ENCODE data around the gene IFT43.

Gene IFT43

GRCh38 chr14:75972801-75973421, 12.7 kb upstream of the IFT43 start:
- no peak overlapping the region for H3K27ac Mint-ChIP-seq
- CTCF ChIA-PET = interaction anchor here (0.8 to 1.9 kb wide), 2 partner anchors 262 to 265 kb away, joined by 3 to 5 read pairs; no protein-coding TSS in a partner anchor
- no peak for DNase-seq
- H3K4me1 Mint-ChIP-seq = no peaks in the 10 kb centered on the region
- H3K36me3 Mint-ChIP-seq = no peaks in the 10 kb centered on the region
- H3K27me3 Mint-ChIP-seq = no peaks in the 10 kb centered on the region
- H3K4me3 Mint-ChIP-seq = no peak overlapping the region
- H3K9me3 Mint-ChIP-seq = no peaks in the 10 kb centered on the region

- Mint-ChIP-seq H3K4me3 (no peak overlapping the region), H3K9me3 (no peaks in the 10 kb centered on the region), H3K27ac (no peak overlapping the region), H3K36me3 (no peaks in the 10 kb centered on the region), H3K27me3 (no peaks in the 10 kb centered on the region), H3K4me1 (peaks cover 32% of the 10 kb centered on the region)
- no peak for DNase-seq
- CTCF ChIA-PET = interaction anchor here (0.6 to 8.5 kb wide), 6 partner anchors 10 to 669 kb away, joined by 3 to 131 read pairs (median 4); no protein-coding TSS in a partner anchor
Measured at GRCh38 chr14:75976826-75977581, 8.6 kb upstream of the IFT43 start.

GRCh38 chr14:75977582-75977943, 8.0 kb upstream of the IFT43 start:
- Mint-ChIP-seq H3K27ac (no peak overlapping the region), H3K9me3 (no peaks in the 10 kb centered on the region), H3K27me3 (peaks cover 4% of the 10 kb centered on the region), H3K4me1 (peaks cover 33% of the 10 kb centered on the region), H3K4me3 (no peak overlapping the region), H3K36me3 (no peaks in the 10 kb centered on the region)
- CTCF ChIA-PET = interaction anchor here (0.6 to 8.5 kb wide), 5 partner anchors 11 to 668 kb away, joined by 3 to 131 read pairs (median 3); no protein-coding TSS in a partner anchor
- no peak for DNase-seq

- Mint-ChIP-seq H3K36me3 (no peaks in the 10 kb centered on the region), H3K9me3 (no peaks in the 10 kb centered on the region), H3K27ac (no peak overlapping the region), H3K4me3 (no peak overlapping the region), H3K4me1 (peaks cover 34% of the 10 kb centered on the region), H3K27me3 (peaks cover 12% of the 10 kb centered on the region)
- CTCF ChIA-PET = interaction anchor here (0.7 to 8.5 kb wide), 11 partner anchors 10 to 402 kb away, joined by 3 to 131 read pairs (median 4); partner anchors contain the start of gene FLVCR2
- peak; percentile 59 for DNase-seq
Measured at GRCh38 chr14:75978249-75978731, 7.3 kb upstream of the IFT43 start.

- Mint-ChIP-seq H3K36me3 (no peaks in the 10 kb centered on the region), H3K27me3 (peaks cover 19% of the 10 kb centered on the region), H3K27ac (no peak overlapping the region), H3K9me3 (no peaks in the 10 kb centered on the region), H3K4me1 (peaks cover 34% of the 10 kb centered on the region), H3K4me3 (no peak overlapping the region)
- CTCF ChIA-PET = interaction anchor here (0.7 to 8.5 kb wide), 15 partner anchors 9 to 403 kb away, joined by 3 to 131 read pairs (median 4); partner anchors contain the start of gene FLVCR2
- peak; percentile 32 for DNase-seq
Measured at GRCh38 chr14:75979071-75979571, 6.4 kb upstream of the IFT43 start.

GRCh38 chr14:75979648-75980565, 5.7 kb upstream of the IFT43 start:
- CTCF ChIA-PET = interaction anchor here (1.0 to 8.5 kb wide), 12 partner anchors 8 to 403 kb away, joined by 3 to 131 read pairs (median 4); partner anchors contain the start of gene FLVCR2
- no peak overlapping the region for H3K27ac Mint-ChIP-seq

GRCh38 chr14:75980856-75981255, 4.7 kb upstream of the IFT43 start:
- H3K27me3 Mint-ChIP-seq = peaks cover 20% of the 10 kb centered on the region
- peak overlapping the region; percentile 49 for H3K27ac Mint-ChIP-seq
- H3K4me3 Mint-ChIP-seq = peak overlapping the region; percentile 70
- no peak for DNase-seq
- CTCF ChIA-PET = interaction anchor here (1.3 to 8.5 kb wide), 4 partner anchors 74 to 327 kb away, joined by 3 to 131 read pairs (median 46); no protein-coding TSS in a partner anchor
- H3K4me1 Mint-ChIP-seq = peaks cover 39% of the 10 kb centered on the region
- H3K9me3 Mint-ChIP-seq = no peaks in the 10 kb centered on the region
- H3K36me3 Mint-ChIP-seq = no peaks in the 10 kb centered on the region

More at GRCh38 chr14:75979648-75980565, 5.7 kb upstream of the IFT43 start:
- DNase-seq = no peak
- H3K4me1 Mint-ChIP-seq = peaks cover 34% of the 10 kb centered on the region
- H3K27me3 Mint-ChIP-seq = peaks cover 20% of the 10 kb centered on the region
- H3K9me3 Mint-ChIP-seq = no peaks in the 10 kb centered on the region
- no peak overlapping the region for H3K4me3 Mint-ChIP-seq
- no peaks in the 10 kb centered on the region for H3K36me3 Mint-ChIP-seq

- peaks cover 47% of the 10 kb centered on the region for H3K4me1 Mint-ChIP-seq
- H3K9me3 Mint-ChIP-seq = no peaks in the 10 kb centered on the region
- H3K4me3 Mint-ChIP-seq = peak within 1 kb of the TSS; percentile 70
- peak within 1 kb of the TSS; percentile 74 for H3K27ac Mint-ChIP-seq
- DNase-seq = peak; percentile 73
- H3K36me3 Mint-ChIP-seq = no peaks in the 10 kb centered on the region
- peaks cover 20% of the 10 kb centered on the region for H3K27me3 Mint-ChIP-seq
- CTCF ChIA-PET = interaction anchor here (1.4 to 8.5 kb wide), 5 partner anchors 74 to 404 kb away, joined by 5 to 131 read pairs (median 7); partner anchors contain the start of gene FLVCR2
Measured at GRCh38 chr14:75981426-75982265, 3.9 kb upstream of the IFT43 start, which contains the start of gene TGFB3. TGFB3 (minus strand) TSS chr14:75981995; CDS start chr14:75980893, 1,102 bp downstream.

GRCh38 chr14:75982266-75983018, 3.1 kb upstream of the IFT43 start:
- Mint-ChIP-seq H3K36me3 (no peaks in the 10 kb centered on the region), H3K4me3 (peak overlapping the region; percentile 70), H3K27ac (peak overlapping the region; percentile 74), H3K4me1 (peaks cover 47% of the 10 kb centered on the region), H3K9me3 (no peaks in the 10 kb centered on the region), H3K27me3 (peaks cover 20% of the 10 kb centered on the region)
- CTCF ChIA-PET = interaction anchor here (0.6 to 8.5 kb wide), 16 partner anchors 13 to 741 kb away, joined by 3 to 131 read pairs (median 4); partner anchors contain the start of gene FLVCR2
- DNase-seq = peak; percentile 84

- H3K27ac Mint-ChIP-seq = no peak overlapping the region
- peak overlapping the region; percentile 70 for H3K4me3 Mint-ChIP-seq
- DNase-seq = no peak
- no peaks in the 10 kb centered on the region for H3K36me3 Mint-ChIP-seq
- no peaks in the 10 kb centered on the region for H3K9me3 Mint-ChIP-seq
- CTCF ChIA-PET = interaction anchor here (0.6 to 8.5 kb wide), 15 partner anchors 12 to 742 kb away, joined by 3 to 131 read pairs (median 4); partner anchors contain the start of gene FLVCR2
- H3K4me1 Mint-ChIP-seq = peaks cover 47% of the 10 kb centered on the region
- H3K27me3 Mint-ChIP-seq = peaks cover 20% of the 10 kb centered on the region
Measured at GRCh38 chr14:75983019-75983358, 2.6 kb upstream of the IFT43 start.

- H3K36me3 Mint-ChIP-seq = no peaks in the 10 kb centered on the region
- no peaks in the 10 kb centered on the region for H3K9me3 Mint-ChIP-seq
- peaks cover 20% of the 10 kb centered on the region for H3K27me3 Mint-ChIP-seq
- peaks cover 32% of the 10 kb centered on the region for H3K4me1 Mint-ChIP-seq
- H3K4me3 Mint-ChIP-seq = no peak overlapping the region
- H3K27ac Mint-ChIP-seq = no peak overlapping the region
- CTCF ChIA-PET = interaction anchor here (0.6 to 1.6 kb wide), 6 partner anchors 11 to 276 kb away, joined by 3 to 8 read pairs (median 4); no protein-coding TSS in a partner anchor
- no peak for DNase-seq
Measured at GRCh38 chr14:75984674-75985073, 889 bp upstream of the IFT43 start.

GRCh38 chr14:75986439-75986765, 839 bp downstream of the IFT43 start:
- CTCF ChIA-PET = no interaction called here
- Mint-ChIP-seq H3K4me3 (peak overlapping the region; percentile 84), H3K9me3 (no peaks in the 10 kb centered on the region), H3K4me1 (peaks cover 21% of the 10 kb centered on the region), H3K27ac (peak overlapping the region; percentile 29), H3K36me3 (no peaks in the 10 kb centered on the region), H3K27me3 (peaks cover 20% of the 10 kb centered on the region)
- no peak for DNase-seq

All from activated naive CD4-positive, alpha-beta T cell treated with anti-CD3 and anti-CD28 coated beads, Interleukin-2, amount 10 ng/mL, durations not matched to agents 7 days and 5 days (primary cell).